Non-pigmented ciliary epithelial cell (primary cell): ENCODE data around the gene CCNK.

ENCODE experiments used
- DNase-seq: peaks from one replicate; pipeline ENCODE4 v3.0.0-alpha.2; 2010; ENCODE audit warnings: low read depth

CCNK gene

GRCh38 chr14:99535908-99536778, 54.9 kb downstream of the CCNK start:
- no peak for DNase-seq

GRCh38 chr14:99537399-99537798, 56.2 kb downstream of the CCNK start:
- DNase-seq, result peak; percentile 45

GRCh38 chr14:99538275-99538674, 57.1 kb downstream of the CCNK start:
- DNase-seq, result no peak

GRCh38 chr14:99538733-99539132, 57.5 kb downstream of the CCNK start:
- no peak for DNase-seq

GRCh38 chr14:99539491-99539890, 58.3 kb downstream of the CCNK start:
- DNase-seq, result no peak

GRCh38 chr14:99540196-99541032, 59.2 kb downstream of the CCNK start:
- DNase-seq, result no peak

- no peak for DNase-seq
These were observed 60.0 kb downstream of the CCNK start for GRCh38 chr14:99541211-99541610.

GRCh38 chr14:99541677-99542470, 60.7 kb downstream of the CCNK start:
- DNase-seq, result no peak

- no peak for DNase-seq
These were observed 61.4 kb downstream of the CCNK start for GRCh38 chr14:99542566-99542965.

GRCh38 chr14:99543370-99543769, 62.2 kb downstream of the CCNK start:
- no peak for DNase-seq

GRCh38 chr14:99543985-99544384, 62.8 kb downstream of the CCNK start:
- DNase-seq, result no peak

- DNase-seq, result no peak
These were observed 63.8 kb downstream of the CCNK start for GRCh38 chr14:99544991-99545390.

- no peak for DNase-seq
These were observed 64.4 kb downstream of the CCNK start for GRCh38 chr14:99545586-99545985.

GRCh38 chr14:99546234-99546879, 65.1 kb downstream of the CCNK start:
- DNase-seq, result no peak

- no peak for DNase-seq
These were observed 67.0 kb downstream of the CCNK start for GRCh38 chr14:99548255-99548654.

- DNase-seq, result no peak
These were observed 67.8 kb downstream of the CCNK start for GRCh38 chr14:99548871-99549515.

GRCh38 chr14:99549684-99550083, 68.5 kb downstream of the CCNK start:
- DNase-seq, result no peak

GRCh38 chr14:99550387-99550992, 69.3 kb downstream of the CCNK start:
- DNase-seq, result no peak

GRCh38 chr14:99551034-99551922, 70.1 kb downstream of the CCNK start:
- no peak for DNase-seq
